ENCODE data around the gene BBIP1.

DNA sequence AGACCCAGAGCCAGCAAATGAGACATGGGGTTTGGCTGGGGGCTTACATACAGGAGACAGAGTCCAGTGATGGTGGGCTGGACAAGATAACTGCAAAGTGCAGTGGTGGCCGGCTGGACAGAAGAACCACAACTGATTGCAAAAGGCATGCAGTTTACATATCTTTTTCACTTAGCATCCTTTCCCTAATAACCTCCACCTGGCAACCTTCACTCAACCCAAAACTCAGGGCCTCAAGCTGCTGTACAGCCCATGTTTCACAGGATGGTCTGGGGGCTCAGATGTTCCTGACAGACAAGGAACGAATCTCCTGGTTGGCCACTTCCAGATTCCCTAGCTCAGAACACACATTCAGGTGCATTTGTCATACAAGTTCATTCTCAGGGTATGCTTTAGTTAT is 55.0 kb downstream of the BBIP1 start:
- TF ChIP-seq, protein P1, sequence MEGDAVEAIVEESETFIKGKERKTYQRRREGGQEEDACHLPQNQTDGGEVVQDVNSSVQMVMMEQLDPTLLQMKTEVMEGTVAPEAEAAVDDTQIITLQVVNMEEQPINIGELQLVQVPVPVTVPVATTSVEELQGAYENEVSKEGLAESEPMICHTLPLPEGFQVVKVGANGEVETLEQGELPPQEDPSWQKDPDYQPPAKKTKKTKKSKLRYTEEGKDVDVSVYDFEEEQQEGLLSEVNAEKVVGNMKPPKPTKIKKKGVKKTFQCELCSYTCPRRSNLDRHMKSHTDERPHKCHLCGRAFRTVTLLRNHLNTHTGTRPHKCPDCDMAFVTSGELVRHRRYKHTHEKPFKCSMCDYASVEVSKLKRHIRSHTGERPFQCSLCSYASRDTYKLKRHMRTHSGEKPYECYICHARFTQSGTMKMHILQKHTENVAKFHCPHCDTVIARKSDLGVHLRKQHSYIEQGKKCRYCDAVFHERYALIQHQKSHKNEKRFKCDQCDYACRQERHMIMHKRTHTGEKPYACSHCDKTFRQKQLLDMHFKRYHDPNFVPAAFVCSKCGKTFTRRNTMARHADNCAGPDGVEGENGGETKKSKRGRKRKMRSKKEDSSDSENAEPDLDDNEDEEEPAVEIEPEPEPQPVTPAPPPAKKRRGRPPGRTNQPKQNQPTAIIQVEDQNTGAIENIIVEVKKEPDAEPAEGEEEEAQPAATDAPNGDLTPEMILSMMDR (IDR thresholded peaks at IDR 0.05), result no peak
- no peak for TF ChIP-seq POLR2A (IDR thresholded peaks at IDR 0.05)
